Ishikawa (cell line): Measurements from ENCODE around the gene EDIL3.

Source experiments
- CREB1 ChIP-seq: IDR thresholded peaks from 2 replicates; pipeline ENCODE4 v1.6.1; 2012; ENCODE audit warnings: low read depth
- EP300 ChIP-seq: IDR thresholded peaks from 2 replicates; pipeline ENCODE4 v1.6.1; 2012; ENCODE audit warnings: borderline replicate concordance
- RAD21 ChIP-seq: IDR thresholded peaks from 2 replicates; pipeline ENCODE4 v1.6.1; 2012; ENCODE audit warnings: low read depth
- ZBTB7A ChIP-seq: IDR thresholded peaks from 2 replicates; pipeline ENCODE4 v1.6.1; 2012; ENCODE audit warnings: low read depth
- TF ChIP-seq, protein P1 (sequence below): IDR thresholded peaks from 2 replicates; pipeline ENCODE4 v1.6.1; 2012; ENCODE audit warnings: low read depth, mild to moderate bottlenecking
- TF ChIP-seq, protein P2 (sequence below): IDR thresholded peaks from 2 replicates; pipeline ENCODE4 v1.6.1; 2012
- TF ChIP-seq, protein P3 (sequence below): IDR thresholded peaks from 2 replicates; pipeline ENCODE4 v1.6.1; 2012

DNA sequence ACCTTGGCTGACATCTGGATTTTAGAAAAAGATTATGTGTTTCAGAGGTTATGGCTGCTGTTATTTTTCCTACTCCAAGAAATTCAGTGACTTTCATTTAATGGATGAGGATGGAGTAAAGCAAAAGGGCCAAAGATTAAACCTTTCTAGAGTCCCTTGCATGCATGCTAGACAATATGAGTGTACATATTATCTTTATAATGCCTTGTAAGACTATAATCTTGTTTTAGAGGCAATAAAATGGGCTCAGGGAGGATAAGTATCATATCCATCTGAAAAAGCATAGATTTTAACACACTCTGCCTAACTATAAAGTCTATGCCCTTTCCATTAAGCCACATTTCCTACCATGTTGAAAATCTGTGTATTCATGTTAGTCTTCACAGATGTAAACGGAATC is 199.8 kb downstream of the EDIL3 start:
- no peak for TF ChIP-seq RAD21
- TF ChIP-seq, protein P1, sequence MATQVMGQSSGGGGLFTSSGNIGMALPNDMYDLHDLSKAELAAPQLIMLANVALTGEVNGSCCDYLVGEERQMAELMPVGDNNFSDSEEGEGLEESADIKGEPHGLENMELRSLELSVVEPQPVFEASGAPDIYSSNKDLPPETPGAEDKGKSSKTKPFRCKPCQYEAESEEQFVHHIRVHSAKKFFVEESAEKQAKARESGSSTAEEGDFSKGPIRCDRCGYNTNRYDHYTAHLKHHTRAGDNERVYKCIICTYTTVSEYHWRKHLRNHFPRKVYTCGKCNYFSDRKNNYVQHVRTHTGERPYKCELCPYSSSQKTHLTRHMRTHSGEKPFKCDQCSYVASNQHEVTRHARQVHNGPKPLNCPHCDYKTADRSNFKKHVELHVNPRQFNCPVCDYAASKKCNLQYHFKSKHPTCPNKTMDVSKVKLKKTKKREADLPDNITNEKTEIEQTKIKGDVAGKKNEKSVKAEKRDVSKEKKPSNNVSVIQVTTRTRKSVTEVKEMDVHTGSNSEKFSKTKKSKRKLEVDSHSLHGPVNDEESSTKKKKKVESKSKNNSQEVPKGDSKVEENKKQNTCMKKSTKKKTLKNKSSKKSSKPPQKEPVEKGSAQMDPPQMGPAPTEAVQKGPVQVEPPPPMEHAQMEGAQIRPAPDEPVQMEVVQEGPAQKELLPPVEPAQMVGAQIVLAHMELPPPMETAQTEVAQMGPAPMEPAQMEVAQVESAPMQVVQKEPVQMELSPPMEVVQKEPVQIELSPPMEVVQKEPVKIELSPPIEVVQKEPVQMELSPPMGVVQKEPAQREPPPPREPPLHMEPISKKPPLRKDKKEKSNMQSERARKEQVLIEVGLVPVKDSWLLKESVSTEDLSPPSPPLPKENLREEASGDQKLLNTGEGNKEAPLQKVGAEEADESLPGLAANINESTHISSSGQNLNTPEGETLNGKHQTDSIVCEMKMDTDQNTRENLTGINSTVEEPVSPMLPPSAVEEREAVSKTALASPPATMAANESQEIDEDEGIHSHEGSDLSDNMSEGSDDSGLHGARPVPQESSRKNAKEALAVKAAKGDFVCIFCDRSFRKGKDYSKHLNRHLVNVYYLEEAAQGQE: no peak
- TF ChIP-seq EP300: no peak
- TF ChIP-seq, protein P2, sequence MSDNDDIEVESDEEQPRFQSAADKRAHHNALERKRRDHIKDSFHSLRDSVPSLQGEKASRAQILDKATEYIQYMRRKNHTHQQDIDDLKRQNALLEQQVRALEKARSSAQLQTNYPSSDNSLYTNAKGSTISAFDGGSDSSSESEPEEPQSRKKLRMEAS: no peak
- TF ChIP-seq, protein P3, sequence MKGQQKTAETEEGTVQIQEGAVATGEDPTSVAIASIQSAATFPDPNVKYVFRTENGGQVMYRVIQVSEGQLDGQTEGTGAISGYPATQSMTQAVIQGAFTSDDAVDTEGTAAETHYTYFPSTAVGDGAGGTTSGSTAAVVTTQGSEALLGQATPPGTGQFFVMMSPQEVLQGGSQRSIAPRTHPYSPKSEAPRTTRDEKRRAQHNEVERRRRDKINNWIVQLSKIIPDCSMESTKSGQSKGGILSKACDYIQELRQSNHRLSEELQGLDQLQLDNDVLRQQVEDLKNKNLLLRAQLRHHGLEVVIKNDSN: no peak
- TF ChIP-seq ZBTB7A: no peak
- no peak for TF ChIP-seq CREB1
